ENCODE results near the gene C5AR1. TPM values are rescaled to one million over a fixed set of nuclear protein-coding genes. Genes with fewer than 3 reads are reported as not detected.
"Not testable (repeated sequence)": the region's sequence is repeated elsewhere in the genome, so short reads cannot be mapped to it uniquely, and the experiment has no call there.

Gene C5AR1
- total RNA-seq, 1 donor from 2014 or later: 79.9 TPM

- H3K27ac ChIP-seq: peak overlapping the region; percentile 1
- peak; percentile 51 for DNase-seq
- peaks cover 5% of the 10 kb centered on the region for H3K36me3 ChIP-seq
- TF ChIP-seq CTCF (IDR thresholded peaks at IDR 0.05): no peak
- peaks cover 26% of the 10 kb centered on the region for H3K4me1 ChIP-seq
- ATAC-seq: no peak
- no peaks in the 10 kb centered on the region for H3K27me3 ChIP-seq (ENCODE audit: low read depth)
- no peaks in the 10 kb centered on the region for H3K9me3 ChIP-seq
- intact Hi-C loops (cut with DNase I): no loop called here
- peak overlapping the region; percentile 95 for H3K4me3 ChIP-seq
Measured at GRCh38 chr19:47275791-47276461, 33.7 kb upstream of the C5AR1 start.

GRCh38 chr19:47276513-47276912, 33.1 kb upstream of the C5AR1 start:
- intact Hi-C loops (cut with DNase I); H3K4me3 ChIP-seq; ATAC-seq; DNase-seq; H3K27me3 ChIP-seq (ENCODE audit: low read depth); H3K9me3 ChIP-seq; H3K36me3 ChIP-seq: not testable (repeated sequence)
- H3K4me1 ChIP-seq: peaks cover 26% of the 10 kb centered on the region
- peak overlapping the region; percentile 1 for H3K27ac ChIP-seq

- intact Hi-C loops (cut with DNase I): no loop called here
- ATAC-seq: peak in 1 of 2 donors; percentile 18
- Histone ChIP-seq H3K9me3 (no peaks in the 10 kb centered on the region), H3K4me3 (no peak overlapping the region), H3K4me1 (peaks cover 13% of the 10 kb centered on the region), H3K36me3 (no peaks in the 10 kb centered on the region), H3K27ac (no peak overlapping the region), H3K27me3 (ENCODE audit: low read depth) (no peaks in the 10 kb centered on the region)
- peak; percentile 39 for TF ChIP-seq CTCF (IDR thresholded peaks at IDR 0.05)
- peak; percentile 56 for DNase-seq
Measured at GRCh38 chr19:47280183-47280797, 29.4 kb upstream of the C5AR1 start.

GRCh38 chr19:47283405-47284059, 26.1 kb upstream of the C5AR1 start:
- Histone ChIP-seq H3K27me3 (ENCODE audit: low read depth) (no peaks in the 10 kb centered on the region), H3K9me3 (no peaks in the 10 kb centered on the region), H3K36me3 (no peaks in the 10 kb centered on the region), H3K27ac (no peak overlapping the region), H3K4me3 (no peak overlapping the region), H3K4me1 (no peaks in the 10 kb centered on the region)
- intact Hi-C loops (cut with DNase I): no loop called here
- no peak for ATAC-seq
- DNase-seq: no peak
- no peak for TF ChIP-seq CTCF (IDR thresholded peaks at IDR 0.05)

- H3K4me3 ChIP-seq: no peak overlapping the region
- no peak for DNase-seq
- intact Hi-C loops (cut with DNase I): no loop called here
- no peaks in the 10 kb centered on the region for H3K27me3 ChIP-seq (ENCODE audit: low read depth)
- H3K36me3 ChIP-seq: no peaks in the 10 kb centered on the region
- H3K4me1 ChIP-seq: no peaks in the 10 kb centered on the region
- peak; percentile 79 for TF ChIP-seq CTCF (IDR thresholded peaks at IDR 0.05)
- H3K27ac ChIP-seq: no peak overlapping the region
- H3K9me3 ChIP-seq: no peaks in the 10 kb centered on the region
- peak; percentile 42 to 46 for ATAC-seq
Measured at GRCh38 chr19:47284324-47284899, 25.2 kb upstream of the C5AR1 start.
